RCC 7860 (cell line): ENCODE data around the gene FABP6.

Source experiments
- DNase-seq: peaks from one replicate; pipeline ENCODE4 v3.0.0-alpha.2; 2015; ENCODE audit warnings: low spot score
- FAIRE-seq: peaks from 2 replicates; lab custom pipeline; 2012; peaks lifted over from hg19 to GRCh38; lab: Jason Lieb, UNC

Gene FABP6

DNA sequence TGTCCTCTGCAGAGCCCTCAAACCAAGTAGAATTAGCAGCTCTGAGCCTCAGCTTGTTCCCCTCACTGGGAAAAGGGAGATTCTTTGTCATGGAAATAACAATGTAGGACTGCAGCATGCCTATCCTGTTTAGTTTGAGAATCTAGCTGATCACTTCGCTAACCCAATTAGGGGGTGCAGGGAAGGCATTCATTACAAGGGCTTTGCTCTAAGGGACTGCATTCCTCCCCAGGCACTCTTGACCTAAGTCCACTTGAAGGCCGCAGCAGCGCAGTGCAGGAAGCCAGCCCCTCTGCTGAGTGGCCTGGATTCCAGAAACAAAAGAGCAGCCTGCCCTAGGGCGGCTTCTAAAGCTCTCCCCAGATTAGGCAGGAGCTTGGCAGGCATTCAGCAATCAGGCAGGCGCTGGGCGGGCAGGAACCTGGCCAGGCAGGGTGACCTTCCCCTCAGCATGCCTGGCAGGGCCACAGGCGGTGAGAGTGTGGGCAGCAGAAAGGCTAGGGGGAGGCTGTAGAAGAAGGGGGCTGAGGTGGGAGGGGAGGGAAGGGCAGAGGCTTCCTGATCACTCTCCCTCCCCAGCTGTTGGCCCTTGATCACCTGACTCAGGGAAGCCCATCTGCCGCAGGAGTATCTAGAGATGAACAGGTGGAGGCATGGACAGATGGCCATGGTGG is 58.2 kb downstream of the FABP6 start:
- no peak for DNase-seq
- FAIRE-seq: no peak
